ENCODE data around the gene MTSS2. TPM values are rescaled to one million over a fixed set of nuclear protein-coding genes. Genes with fewer than 3 reads are reported as not detected.
A peak's percentile ranks its signal among the peaks of the same experiment; 100 is the strongest.

Gene MTSS2
- total and polyA plus RNA-seq, 2 experiments from 2014 or later: 1.6 to 19.6 TPM

DNA sequence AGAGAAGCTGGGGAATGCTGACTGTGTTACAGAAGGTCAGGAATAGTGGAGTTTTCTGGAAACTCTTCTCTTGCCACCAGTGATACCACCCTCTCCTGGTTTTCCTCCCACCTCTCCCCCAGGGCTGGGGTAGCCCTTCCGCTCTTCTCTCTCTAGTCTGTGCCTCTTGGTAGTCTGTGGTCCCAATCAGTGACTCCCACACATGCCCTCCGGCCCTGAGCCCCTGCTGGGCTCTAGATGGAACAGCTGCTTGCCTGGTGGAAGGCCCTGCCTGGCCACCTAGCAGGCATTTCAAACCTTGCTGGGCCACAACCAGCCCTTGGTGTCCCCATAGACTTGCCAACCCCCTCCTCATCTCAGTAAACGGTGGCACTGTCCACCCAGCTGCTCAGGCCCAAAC, 15.2 kb upstream of the MTSS2 start:
- ATAC-seq (no peak), DNase-seq (ENCODE audit: low spot score) (no peak)
- H3K27ac Mint-ChIP-seq: peak overlapping the region; percentile 72; the same call in 1 of the 2 replicates
- Histone ChIP-seq H3K27me3 (ENCODE audit: insufficient read depth) (no peaks in the 10 kb centered on the region), H3K36me3 (ENCODE audit: insufficient read depth) (no peaks in the 10 kb centered on the region), H3K9me2 (ENCODE audit: insufficient read depth) (no peaks in the 10 kb centered on the region), H2AFZ (no peak overlapping the region), H3K4me3 (no peak overlapping the region), H3F3A (replicated peaks; ENCODE audit: low read depth) (no peaks in the 10 kb centered on the region), H3K4me2 (no peak overlapping the region), H4K20me1 (replicated peaks; ENCODE audit: insufficient read depth) (no peaks in the 10 kb centered on the region), H3K4me1 (ENCODE audit: insufficient read depth) (0 out of 2 replicates have a peak, but pooled peaks cover 5% of the 10 kb centered on the region), H3K27ac (ENCODE audit: low read depth) (no peak overlapping the region), H3K79me2 (replicated peaks; ENCODE audit: insufficient read depth) (no peaks in the 10 kb centered on the region)
- TF ChIP-seq JUNB (IDR thresholded peaks at IDR 0.05; ENCODE audit: unreplicated experiment): no peak
- no peak for TF ChIP-seq EZH2phosphoT487 (IDR thresholded peaks at IDR 0.05; ENCODE audit: unreplicated experiment)
- TF ChIP-seq NANOG (IDR thresholded peaks at IDR 0.05; ENCODE audit: borderline replicate concordance): no peak
- TF ChIP-seq STAT1 (IDR thresholded peaks at IDR 0.05; ENCODE audit: unreplicated experiment): no peak
- TF ChIP-seq, protein P1, sequence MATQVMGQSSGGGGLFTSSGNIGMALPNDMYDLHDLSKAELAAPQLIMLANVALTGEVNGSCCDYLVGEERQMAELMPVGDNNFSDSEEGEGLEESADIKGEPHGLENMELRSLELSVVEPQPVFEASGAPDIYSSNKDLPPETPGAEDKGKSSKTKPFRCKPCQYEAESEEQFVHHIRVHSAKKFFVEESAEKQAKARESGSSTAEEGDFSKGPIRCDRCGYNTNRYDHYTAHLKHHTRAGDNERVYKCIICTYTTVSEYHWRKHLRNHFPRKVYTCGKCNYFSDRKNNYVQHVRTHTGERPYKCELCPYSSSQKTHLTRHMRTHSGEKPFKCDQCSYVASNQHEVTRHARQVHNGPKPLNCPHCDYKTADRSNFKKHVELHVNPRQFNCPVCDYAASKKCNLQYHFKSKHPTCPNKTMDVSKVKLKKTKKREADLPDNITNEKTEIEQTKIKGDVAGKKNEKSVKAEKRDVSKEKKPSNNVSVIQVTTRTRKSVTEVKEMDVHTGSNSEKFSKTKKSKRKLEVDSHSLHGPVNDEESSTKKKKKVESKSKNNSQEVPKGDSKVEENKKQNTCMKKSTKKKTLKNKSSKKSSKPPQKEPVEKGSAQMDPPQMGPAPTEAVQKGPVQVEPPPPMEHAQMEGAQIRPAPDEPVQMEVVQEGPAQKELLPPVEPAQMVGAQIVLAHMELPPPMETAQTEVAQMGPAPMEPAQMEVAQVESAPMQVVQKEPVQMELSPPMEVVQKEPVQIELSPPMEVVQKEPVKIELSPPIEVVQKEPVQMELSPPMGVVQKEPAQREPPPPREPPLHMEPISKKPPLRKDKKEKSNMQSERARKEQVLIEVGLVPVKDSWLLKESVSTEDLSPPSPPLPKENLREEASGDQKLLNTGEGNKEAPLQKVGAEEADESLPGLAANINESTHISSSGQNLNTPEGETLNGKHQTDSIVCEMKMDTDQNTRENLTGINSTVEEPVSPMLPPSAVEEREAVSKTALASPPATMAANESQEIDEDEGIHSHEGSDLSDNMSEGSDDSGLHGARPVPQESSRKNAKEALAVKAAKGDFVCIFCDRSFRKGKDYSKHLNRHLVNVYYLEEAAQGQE (IDR thresholded peaks at IDR 0.05; ENCODE audit: unreplicated experiment): no peak
- TF ChIP-seq POLR2AphosphoS5 (IDR thresholded peaks at IDR 0.05; ENCODE audit: low read depth): no peak
- TF ChIP-seq ZNF331 (CRISPR knock-in tag; IDR thresholded peaks at IDR 0.05; ENCODE audit: low read depth): no peak
- no peak for TF ChIP-seq CREB1 (CRISPR knock-in tag; IDR thresholded peaks at IDR 0.05; ENCODE audit: low read depth)
- TF ChIP-seq, protein P2, sequence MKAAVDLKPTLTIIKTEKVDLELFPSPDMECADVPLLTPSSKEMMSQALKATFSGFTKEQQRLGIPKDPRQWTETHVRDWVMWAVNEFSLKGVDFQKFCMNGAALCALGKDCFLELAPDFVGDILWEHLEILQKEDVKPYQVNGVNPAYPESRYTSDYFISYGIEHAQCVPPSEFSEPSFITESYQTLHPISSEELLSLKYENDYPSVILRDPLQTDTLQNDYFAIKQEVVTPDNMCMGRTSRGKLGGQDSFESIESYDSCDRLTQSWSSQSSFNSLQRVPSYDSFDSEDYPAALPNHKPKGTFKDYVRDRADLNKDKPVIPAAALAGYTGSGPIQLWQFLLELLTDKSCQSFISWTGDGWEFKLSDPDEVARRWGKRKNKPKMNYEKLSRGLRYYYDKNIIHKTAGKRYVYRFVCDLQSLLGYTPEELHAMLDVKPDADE (IDR thresholded peaks at IDR 0.05): no peak
- TF ChIP-seq, protein P3, sequence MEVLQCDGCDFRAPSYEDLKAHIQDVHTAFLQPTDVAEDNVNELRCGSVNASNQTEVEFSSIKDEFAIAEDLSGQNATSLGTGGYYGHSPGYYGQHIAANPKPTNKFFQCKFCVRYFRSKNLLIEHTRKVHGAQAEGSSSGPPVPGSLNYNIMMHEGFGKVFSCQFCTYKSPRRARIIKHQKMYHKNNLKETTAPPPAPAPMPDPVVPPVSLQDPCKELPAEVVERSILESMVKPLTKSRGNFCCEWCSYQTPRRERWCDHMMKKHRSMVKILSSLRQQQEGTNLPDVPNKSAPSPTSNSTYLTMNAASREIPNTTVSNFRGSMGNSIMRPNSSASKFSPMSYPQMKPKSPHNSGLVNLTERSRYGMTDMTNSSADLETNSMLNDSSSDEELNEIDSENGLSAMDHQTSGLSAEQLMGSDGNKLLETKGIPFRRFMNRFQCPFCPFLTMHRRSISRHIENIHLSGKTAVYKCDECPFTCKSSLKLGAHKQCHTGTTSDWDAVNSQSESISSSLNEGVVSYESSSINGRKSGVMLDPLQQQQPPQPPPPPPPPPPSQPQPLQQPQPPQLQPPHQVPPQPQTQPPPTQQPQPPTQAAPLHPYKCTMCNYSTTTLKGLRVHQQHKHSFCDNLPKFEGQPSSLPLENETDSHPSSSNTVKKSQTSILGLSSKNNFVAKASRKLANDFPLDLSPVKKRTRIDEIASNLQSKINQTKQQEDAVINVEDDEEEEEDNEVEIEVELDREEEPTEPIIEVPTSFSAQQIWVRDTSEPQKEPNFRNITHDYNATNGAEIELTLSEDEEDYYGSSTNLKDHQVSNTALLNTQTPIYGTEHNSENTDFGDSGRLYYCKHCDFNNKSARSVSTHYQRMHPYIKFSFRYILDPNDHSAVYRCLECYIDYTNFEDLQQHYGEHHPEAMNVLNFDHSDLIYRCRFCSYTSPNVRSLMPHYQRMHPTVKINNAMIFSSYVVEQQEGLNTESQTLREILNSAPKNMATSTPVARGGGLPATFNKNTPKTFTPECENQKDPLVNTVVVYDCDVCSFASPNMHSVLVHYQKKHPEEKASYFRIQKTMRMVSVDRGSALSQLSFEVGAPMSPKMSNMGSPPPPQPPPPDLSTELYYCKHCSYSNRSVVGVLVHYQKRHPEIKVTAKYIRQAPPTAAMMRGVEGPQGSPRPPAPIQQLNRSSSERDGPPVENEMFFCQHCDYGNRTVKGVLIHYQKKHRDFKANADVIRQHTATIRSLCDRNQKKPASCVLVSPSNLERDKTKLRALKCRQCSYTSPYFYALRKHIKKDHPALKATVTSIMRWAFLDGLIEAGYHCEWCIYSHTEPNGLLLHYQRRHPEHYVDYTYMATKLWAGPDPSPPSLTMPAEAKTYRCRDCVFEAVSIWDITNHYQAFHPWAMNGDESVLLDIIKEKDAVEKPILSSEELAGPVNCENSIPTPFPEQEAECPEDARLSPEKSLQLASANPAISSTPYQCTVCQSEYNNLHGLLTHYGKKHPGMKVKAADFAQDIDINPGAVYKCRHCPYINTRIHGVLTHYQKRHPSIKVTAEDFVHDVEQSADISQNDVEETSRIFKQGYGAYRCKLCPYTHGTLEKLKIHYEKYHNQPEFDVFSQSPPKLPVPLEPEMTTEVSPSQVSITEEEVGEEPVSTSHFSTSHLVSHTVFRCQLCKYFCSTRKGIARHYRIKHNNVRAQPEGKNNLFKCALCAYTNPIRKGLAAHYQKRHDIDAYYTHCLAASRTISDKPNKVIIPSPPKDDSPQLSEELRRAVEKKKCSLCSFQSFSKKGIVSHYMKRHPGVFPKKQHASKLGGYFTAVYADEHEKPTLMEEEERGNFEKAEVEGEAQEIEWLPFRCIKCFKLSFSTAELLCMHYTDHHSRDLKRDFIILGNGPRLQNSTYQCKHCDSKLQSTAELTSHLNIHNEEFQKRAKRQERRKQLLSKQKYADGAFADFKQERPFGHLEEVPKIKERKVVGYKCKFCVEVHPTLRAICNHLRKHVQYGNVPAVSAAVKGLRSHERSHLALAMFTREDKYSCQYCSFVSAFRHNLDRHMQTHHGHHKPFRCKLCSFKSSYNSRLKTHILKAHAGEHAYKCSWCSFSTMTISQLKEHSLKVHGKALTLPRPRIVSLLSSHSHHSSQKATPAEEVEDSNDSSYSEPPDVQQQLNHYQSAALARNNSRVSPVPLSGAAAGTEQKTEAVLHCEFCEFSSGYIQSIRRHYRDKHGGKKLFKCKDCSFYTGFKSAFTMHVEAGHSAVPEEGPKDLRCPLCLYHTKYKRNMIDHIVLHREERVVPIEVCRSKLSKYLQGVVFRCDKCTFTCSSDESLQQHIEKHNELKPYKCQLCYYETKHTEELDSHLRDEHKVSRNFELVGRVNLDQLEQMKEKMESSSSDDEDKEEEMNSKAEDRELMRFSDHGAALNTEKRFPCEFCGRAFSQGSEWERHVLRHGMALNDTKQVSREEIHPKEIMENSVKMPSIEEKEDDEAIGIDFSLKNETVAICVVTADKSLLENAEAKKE (CRISPR knock-in tag; IDR thresholded peaks at IDR 0.05): no peak
- no peak for TF ChIP-seq ZNF114 (CRISPR knock-in tag; IDR thresholded peaks at IDR 0.05)
- TF ChIP-seq, protein P4, sequence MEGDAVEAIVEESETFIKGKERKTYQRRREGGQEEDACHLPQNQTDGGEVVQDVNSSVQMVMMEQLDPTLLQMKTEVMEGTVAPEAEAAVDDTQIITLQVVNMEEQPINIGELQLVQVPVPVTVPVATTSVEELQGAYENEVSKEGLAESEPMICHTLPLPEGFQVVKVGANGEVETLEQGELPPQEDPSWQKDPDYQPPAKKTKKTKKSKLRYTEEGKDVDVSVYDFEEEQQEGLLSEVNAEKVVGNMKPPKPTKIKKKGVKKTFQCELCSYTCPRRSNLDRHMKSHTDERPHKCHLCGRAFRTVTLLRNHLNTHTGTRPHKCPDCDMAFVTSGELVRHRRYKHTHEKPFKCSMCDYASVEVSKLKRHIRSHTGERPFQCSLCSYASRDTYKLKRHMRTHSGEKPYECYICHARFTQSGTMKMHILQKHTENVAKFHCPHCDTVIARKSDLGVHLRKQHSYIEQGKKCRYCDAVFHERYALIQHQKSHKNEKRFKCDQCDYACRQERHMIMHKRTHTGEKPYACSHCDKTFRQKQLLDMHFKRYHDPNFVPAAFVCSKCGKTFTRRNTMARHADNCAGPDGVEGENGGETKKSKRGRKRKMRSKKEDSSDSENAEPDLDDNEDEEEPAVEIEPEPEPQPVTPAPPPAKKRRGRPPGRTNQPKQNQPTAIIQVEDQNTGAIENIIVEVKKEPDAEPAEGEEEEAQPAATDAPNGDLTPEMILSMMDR (conservative IDR thresholded peaks at IDR 0.05; ENCODE audit: low read depth in 2 of 2): no peak
- no peak for TF ChIP-seq EZH2 (IDR thresholded peaks at IDR 0.05; ENCODE audit: low read depth, unreplicated experiment)
- peaks cover 26% of the 10 kb centered on the region for H3K4me1 Mint-ChIP-seq
- H3K9me3 Mint-ChIP-seq: no peaks in the 10 kb centered on the region
- H3K27me3 Mint-ChIP-seq (ENCODE audit: insufficient read depth, low read depth, poor library complexity): peaks cover 30% of the 10 kb centered on the region
- H3K4me3 Mint-ChIP-seq: no peak overlapping the region
- H3K36me3 Mint-ChIP-seq (ENCODE audit: low read depth): no peaks in the 10 kb centered on the region; the same call in 2 of the 3 replicates

Data from GM23338 (cell line).